Urinary bladder (tissue), 4 donors: ENCODE measurements around the gene PLK3. TPM values are rescaled to one million over a fixed set of nuclear protein-coding genes. Genes with fewer than 3 reads are reported as not detected.
"Not testable (repeated sequence)": the region's sequence is repeated elsewhere in the genome, so short reads cannot be mapped to it uniquely, and the experiment has no call there.

ENCODE experiments used
- DNase-seq: peaks from one replicate; pipeline ENCODE4 v3.0.0-alpha.2; 2015; ENCODE audit errors: extremely low spot score
- H3K27ac ChIP-seq: one replicate; pipeline ENCODE4 v1.5.1; 2013; ENCODE audit warnings: low read depth, mild to moderate bottlenecking, moderate library complexity
- H3K36me3 ChIP-seq: one replicate; pipeline ENCODE4 v1.6.1; 2013; ENCODE audit warnings: mild to moderate bottlenecking, moderate library complexity; ENCODE audit not compliant: insufficient read depth
- H3K4me1 ChIP-seq: one replicate; pipeline ENCODE4 v1.6.1; 2013; ENCODE audit warnings: mild to moderate bottlenecking, moderate library complexity; ENCODE audit not compliant: insufficient read depth
- H3K4me3 ChIP-seq: one replicate; pipeline ENCODE4 v1.5.1; 2013; ENCODE audit warnings: low read depth, low read length
- WGBS: extraction: QIAGEN DNeasy Blood & Tissue Kit; methylation state at CpG from one replicate; pipeline ENCODE4 v1.1.7; 2013; 5-methylcytosine and 5-hydroxymethylcytosine counted together
- polyA plus RNA-seq: library from polyadenylated mRNA; stranded (reverse); fragments of 200-250 nt; gene quantifications from one replicate; pipeline ENCODE4 v1.2.3, GENCODE V29; 2013
- total RNA-seq: library from RNA; depleted of rRNA; stranded (reverse); fragments of >200 nt; gene quantifications from one replicate; pipeline ENCODE4 v1.2.3, GENCODE V29; 2014
- donor health status: healthy with polysubstance abuse.
- donor health status: healthy.

PLK3 gene
- total and polyA plus RNA-seq, 2 donors = 4.7 to 16.0 TPM

DNA sequence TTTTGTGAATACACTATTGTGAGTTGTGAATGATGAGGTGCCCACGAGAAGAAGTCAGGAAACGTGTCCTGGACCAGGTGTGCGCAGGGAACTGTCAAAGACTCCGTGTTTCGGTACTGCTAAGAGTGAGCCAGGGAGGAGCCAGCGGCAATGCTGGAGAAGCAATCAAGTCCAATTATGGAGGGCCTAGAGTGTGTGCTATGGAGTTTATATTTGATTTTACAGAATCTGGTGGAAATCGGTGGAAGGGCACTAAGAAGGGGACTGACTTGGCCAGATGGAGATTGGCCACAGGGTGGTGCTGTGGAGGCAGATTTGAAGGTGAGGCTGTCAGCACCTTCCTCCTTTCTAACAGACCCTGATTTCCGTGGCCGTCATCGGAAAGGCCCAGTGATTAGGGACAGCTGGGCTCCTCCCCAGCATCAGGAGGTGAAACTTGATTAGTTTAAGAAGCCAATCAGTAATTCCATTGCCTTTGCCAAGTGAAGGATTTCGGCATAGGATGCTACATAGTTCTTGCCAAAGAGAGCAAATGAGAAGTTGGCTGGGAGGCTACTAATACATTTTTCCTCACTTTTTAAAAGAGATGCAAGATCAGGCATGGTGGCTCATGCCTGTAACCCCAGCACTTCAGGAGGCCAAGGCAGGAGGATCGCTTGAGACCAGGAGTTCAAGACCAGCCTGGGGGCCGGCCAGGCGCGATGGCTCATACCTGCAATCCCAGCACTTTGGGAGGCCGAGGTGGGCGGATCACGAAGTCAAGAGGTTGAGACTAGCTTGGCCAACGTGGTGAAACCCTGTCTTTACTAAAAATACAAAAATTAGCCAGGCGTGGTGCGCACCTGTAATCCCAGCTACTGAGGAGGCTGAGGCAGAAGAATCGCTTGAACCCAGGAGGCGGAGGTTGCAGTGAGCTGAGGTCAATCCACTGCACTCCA lies 35.8 kb downstream of the PLK3 start:
- H3K4me1 ChIP-seq = no peaks in the 10 kb centered on the region
- H3K4me3 ChIP-seq = no peak overlapping the region
- WGBS = 65% methylated on average over 23 of the region's 23 CpGs
- no peak for DNase-seq
- H3K27ac ChIP-seq = no peak overlapping the region
- H3K36me3 ChIP-seq = no peaks in the 10 kb centered on the region

GRCh38 chr1:44838294-44838693 lies 38.1 kb downstream of the PLK3 start:
- H3K36me3 ChIP-seq, H3K27ac ChIP-seq, H3K4me1 ChIP-seq, H3K4me3 ChIP-seq, DNase-seq: not testable (repeated sequence)
- WGBS = 91% methylated on average over 11 of the region's 11 CpGs

- Histone ChIP-seq H3K27ac (no peak overlapping the region), H3K4me1 (no peaks in the 10 kb centered on the region), H3K36me3 (no peaks in the 10 kb centered on the region), H3K4me3 (no peak overlapping the region)
- WGBS = 53% methylated on average over 4 of the region's 4 CpGs
- no peak for DNase-seq
Measured at GRCh38 chr1:44839576-44839975, 39.4 kb downstream of the PLK3 start.

GRCh38 chr1:44842486-44842861 lies 42.3 kb downstream of the PLK3 start:
- H3K4me3 ChIP-seq = peak overlapping the region; percentile 37
- WGBS = 33% methylated on average over 16 of the region's 16 CpGs
- no peaks in the 10 kb centered on the region for H3K4me1 ChIP-seq
- no peak overlapping the region for H3K27ac ChIP-seq
- H3K36me3 ChIP-seq = no peaks in the 10 kb centered on the region
- DNase-seq = no peak

DNA sequence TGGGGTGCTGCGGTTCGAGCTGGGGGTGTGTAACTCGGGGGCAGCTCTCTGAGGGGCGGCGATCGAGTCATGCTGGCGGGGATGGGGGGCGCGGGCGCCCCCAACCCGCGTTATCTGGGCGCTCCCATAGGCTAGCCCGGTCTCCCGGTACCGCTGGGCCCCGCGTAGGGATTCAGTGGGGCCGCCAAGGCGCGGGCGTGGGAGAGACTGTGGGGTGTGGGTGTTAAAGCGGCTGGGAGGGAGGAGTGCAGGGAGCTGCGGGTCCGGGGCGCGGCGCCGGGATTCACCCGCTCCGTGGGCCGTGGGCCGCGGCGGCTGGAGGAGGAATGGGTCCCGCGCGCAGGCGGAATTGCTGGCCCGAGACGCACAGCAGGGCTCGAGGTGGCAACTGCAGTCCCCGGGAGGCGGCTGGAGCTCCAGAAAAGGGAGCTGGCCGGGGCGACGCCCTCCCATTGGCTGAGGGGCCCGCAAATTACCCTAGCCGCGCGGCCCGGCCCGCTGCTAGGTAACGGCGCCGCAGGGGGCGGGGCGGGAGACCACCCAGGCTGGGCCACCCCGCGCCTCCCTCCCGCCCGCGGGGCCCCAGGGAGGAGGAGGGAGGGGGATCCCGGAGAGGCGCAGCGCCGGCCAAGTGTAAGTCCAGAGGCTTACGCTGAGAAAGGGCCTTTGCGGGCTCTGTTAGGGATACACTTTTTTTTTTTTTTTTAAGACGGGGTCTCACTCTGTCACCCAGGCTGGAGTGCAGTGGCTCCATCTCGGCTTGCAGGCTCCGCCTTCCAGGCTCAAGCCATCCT lies 42.9 kb downstream of the PLK3 start, which contains the start of gene PTCH2:
Gene PTCH2, minus strand, starts transcription at position 392 of the 794 bp plus-strand sequence. Its CDS starts 321 bp downstream, at position 71.
- Histone ChIP-seq H3K27ac (no peak within 1 kb of the TSS), H3K4me3 (peak within 1 kb of the TSS; percentile 37), H3K4me1 (no peaks in the 10 kb centered on the region), H3K36me3 (no peaks in the 10 kb centered on the region)
- WGBS = 1% methylated on average over 72 of the region's 72 CpGs
- peak; percentile 61 for DNase-seq

DNA sequence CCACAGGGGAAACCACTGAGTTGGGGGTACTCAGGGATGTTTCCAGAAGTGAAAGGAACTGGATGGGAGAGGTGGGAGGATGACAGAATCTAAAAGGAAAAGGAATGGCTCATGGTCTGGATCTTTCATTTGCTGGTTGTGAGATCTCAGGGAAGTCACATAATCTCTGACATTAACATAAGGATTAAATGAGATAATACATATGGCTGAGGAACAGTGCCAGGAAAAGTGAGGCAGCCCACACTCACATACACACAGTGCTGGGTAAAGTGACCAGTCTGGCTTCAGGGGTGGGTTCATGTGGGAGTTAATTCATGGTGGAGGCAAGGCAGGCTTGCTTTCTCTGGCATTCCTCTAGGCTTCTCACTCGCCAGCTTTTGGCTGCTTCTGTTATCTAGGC lies 46.8 kb downstream of the PLK3 start:
- 78% methylated on average over 1 of the region's 1 CpG for WGBS
- no peak for DNase-seq
- Histone ChIP-seq H3K27ac (no peak overlapping the region), H3K4me1 (no peaks in the 10 kb centered on the region), H3K36me3 (no peaks in the 10 kb centered on the region), H3K4me3 (no peak overlapping the region)

DNA sequence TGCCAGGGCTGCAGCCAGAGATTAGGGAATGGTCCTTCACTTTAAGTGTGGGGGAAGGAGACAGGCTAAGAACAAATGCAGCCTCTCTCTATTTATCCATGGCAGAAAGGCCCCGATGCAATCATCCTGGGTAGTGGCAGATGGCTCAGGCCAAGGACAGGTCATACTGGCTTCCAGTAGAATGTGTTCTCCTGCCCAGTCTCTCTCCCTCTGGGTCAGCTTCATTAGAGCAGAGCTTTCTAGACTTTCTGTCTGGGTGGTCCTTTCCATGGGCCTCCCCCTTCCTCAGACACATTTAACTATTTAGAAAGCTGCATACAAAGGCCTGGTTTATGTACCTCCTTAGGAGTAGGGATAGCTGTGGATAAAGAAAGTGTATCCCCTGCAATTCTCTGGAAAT lies 47.7 kb downstream of the PLK3 start:
- no peak overlapping the region for H3K4me3 ChIP-seq
- H3K4me1 ChIP-seq = no peaks in the 10 kb centered on the region
- no peak overlapping the region for H3K27ac ChIP-seq
- no peaks in the 10 kb centered on the region for H3K36me3 ChIP-seq
- DNase-seq = no peak
- 49% methylated on average over 1 of the region's 1 CpG for WGBS

- 76% methylated on average over 7 of the region's 7 CpGs for WGBS
- Histone ChIP-seq H3K4me3 (no peak overlapping the region), H3K36me3 (no peaks in the 10 kb centered on the region), H3K4me1 (no peaks in the 10 kb centered on the region), H3K27ac (no peak overlapping the region)
- no peak for DNase-seq
Measured at GRCh38 chr1:44848456-44849181, 48.4 kb downstream of the PLK3 start.

DNA sequence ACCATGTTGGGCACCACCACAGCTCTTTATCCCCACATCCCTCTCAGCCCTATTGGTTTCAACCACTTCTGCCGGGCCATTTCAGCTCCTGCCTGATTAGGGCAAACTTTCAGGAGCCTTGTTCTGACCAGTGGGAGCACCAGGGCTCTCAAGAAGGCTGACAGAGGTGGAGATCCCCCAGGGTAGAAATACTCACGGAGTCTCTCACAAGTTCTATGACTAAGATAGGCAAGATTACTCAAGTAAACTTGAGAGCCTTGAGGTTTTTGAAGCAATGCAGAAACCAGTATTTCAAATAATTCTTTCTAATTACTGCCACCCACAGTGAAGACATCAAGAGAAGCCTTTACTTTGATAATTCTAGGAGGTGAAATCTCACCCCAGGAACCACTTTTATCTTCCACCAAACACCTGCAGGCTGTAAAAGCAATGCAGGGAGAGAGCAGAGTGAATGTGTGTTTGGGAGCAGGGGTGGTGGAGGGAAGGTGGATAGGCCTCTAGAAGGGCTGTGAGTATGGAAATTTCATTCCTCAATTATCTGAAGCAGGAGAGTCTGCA lies 49.5 kb downstream of the PLK3 start:
- DNase-seq = no peak
- Histone ChIP-seq H3K4me1 (no peaks in the 10 kb centered on the region), H3K4me3 (no peak overlapping the region), H3K36me3 (no peaks in the 10 kb centered on the region), H3K27ac (no peak overlapping the region)
- 85% methylated on average over 2 of the region's 2 CpGs for WGBS

DNA sequence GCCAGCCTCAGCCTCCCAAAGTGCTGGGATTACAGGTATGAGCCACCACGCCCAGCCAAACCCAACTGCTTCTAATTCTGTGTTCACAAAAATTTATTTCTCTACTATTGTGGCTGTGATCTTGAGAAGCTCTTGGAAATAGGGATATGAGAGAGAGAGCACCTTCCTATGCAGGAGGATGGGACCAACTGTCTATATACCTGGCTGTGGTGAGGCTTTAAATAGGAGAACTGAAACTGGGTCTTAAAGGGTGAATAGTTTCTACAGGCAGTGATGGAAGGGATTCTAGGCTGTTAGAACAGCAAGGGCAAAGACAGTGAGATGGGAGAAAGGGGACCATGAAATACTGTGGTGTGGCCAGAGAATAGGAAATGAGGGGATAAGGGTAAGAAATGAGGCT lies 51.1 kb downstream of the PLK3 start:
- WGBS = 96% methylated on average over 1 of the region's 1 CpG
- H3K27ac ChIP-seq = no peak overlapping the region
- no peaks in the 10 kb centered on the region for H3K36me3 ChIP-seq
- no peak for DNase-seq
- no peaks in the 10 kb centered on the region for H3K4me1 ChIP-seq
- no peak overlapping the region for H3K4me3 ChIP-seq

DNA sequence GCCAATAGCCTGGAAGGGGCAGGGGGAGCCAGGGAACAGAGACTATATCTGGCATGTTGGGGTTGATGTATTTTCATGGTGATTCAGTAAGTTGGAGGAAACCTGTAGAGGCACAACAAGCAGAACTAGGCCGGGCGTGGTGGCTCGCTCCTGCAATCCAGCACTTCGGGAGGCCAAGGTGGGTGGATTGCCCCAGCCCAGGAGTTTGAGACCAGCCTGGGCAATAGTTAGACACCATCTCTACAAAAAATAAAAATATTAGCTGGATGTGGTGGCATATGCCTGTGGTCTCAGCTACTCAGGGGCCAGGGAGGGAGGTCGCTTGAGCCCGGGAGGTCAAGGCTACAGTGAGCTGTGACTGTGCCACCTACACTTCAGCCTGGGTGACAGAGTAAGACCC lies 53.0 kb downstream of the PLK3 start:
- H3K27ac ChIP-seq = no peak overlapping the region
- DNase-seq = no peak
- H3K4me3 ChIP-seq = no peak overlapping the region
- 99% methylated on average over 6 of the region's 6 CpGs for WGBS
- no peaks in the 10 kb centered on the region for H3K4me1 ChIP-seq
- H3K36me3 ChIP-seq = no peaks in the 10 kb centered on the region

DNA sequence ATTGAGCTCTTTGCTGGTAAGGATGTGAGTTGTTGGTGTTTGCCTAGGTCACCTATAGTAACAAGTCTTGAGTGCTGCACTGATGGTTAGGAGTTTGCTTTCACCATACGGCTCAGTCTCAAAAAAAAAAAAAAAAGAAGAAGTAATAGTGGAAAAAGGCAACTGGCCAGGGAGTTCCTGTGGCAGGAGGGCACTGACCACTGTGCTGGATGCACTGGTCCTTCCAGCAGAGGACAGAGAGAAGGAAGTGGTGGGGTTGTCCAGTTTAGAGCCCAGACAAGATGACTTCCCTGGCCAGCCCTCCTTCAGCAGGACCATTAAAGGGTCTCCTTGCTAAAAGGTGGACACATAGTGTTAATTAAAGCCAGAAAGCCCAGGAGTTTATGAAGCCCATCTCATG lies 54.8 kb downstream of the PLK3 start:
- DNase-seq = no peak
- Histone ChIP-seq H3K4me1 (no peaks in the 10 kb centered on the region), H3K36me3 (no peaks in the 10 kb centered on the region), H3K4me3 (no peak overlapping the region), H3K27ac (no peak overlapping the region)
- 90% methylated on average over 1 of the region's 1 CpG for WGBS
